Hepatic stellate cell (primary cell): ENCODE data around the gene GAN.
"Not testable (repeated sequence)": the region's sequence is repeated elsewhere in the genome, so short reads cannot be mapped to it uniquely, and the experiment has no call there.

Experiments used
- DNase-seq: peaks from one replicate; pipeline ENCODE4 v3.0.0; 2011; ENCODE audit warnings: low spot score

The GAN gene

DNA sequence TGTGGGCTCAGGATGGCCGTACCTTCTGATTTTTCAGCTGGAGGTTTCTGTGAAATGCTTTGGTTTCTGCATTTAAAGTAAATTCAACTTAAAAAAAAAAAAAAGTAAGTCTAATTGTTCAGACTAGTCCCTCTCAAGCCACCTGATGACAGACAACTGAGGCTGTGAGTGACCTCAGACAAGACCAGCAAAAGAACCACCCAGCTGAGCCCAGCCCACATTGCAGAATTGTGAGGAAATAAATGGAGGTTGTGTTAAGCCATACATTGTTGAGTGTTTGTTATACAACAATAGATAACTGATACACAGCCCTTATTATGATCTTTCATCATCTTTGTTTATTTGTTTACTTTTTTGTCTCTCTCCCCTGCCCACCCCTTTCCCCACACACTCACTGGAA is 85.1 kb downstream of the GAN start:
- no peak for DNase-seq

DNA sequence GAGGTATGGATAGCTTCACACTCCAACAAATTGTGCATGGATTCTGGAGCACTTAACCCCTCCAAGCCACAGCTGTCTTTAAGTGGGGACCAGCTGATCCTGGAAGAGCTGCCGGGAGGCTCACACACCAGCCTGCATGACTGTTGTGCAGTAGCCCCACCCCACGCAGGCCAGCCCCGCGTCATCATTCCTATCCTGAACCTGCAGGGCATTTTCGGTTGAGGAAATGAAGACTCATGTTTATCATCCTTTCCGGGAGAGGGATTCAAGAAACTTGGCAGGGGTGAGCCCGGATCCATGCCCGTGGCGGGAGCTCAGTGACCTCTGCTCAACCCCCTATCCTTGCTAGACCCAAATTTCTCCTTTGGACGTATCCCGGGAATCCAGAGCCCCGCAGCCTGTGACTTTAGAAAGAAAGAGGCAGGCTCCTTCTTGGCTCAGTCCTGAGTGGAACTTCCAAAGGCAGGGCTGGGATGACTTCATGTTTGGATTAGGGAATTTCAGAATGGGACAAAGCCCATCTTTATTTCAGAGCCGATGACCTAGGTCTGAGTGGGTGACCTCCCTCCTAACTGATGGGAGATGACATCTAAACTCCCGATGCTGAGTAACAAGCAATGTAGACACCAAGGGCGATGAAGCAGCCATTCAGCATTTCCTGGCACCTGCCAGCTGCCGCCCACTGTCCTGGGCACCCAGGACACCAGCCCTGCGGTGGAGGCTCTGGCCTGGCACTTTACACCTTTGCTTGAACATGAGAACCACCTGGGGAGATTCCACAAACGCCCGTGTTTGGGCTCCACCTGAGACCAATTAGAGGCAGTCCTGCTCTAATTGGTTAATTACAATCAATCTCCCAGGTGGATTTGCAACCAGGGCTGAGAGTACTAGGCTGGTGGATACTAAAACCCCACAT is 86.5 kb downstream of the GAN start:
- peak; percentile 85 for DNase-seq

DNA sequence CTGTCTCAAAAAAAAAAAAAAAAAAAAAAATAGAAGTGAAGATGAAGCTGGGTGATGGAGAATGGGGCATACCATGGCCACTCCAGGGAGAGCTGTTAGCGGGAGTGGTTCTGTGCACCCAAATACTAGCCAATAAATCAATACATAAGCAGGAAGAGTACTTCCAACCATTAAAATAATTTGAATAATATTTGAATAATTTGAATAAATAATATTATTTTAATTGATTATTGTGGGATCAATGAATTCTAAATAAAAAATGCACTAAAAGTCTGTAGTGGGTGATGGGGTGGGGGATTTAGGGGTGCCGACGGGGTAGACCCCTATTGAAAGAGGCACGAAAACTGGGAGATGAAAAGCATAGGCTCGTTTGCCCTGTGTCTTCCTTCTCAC is 88.4 kb downstream of the GAN start:
- no peak for DNase-seq

DNA sequence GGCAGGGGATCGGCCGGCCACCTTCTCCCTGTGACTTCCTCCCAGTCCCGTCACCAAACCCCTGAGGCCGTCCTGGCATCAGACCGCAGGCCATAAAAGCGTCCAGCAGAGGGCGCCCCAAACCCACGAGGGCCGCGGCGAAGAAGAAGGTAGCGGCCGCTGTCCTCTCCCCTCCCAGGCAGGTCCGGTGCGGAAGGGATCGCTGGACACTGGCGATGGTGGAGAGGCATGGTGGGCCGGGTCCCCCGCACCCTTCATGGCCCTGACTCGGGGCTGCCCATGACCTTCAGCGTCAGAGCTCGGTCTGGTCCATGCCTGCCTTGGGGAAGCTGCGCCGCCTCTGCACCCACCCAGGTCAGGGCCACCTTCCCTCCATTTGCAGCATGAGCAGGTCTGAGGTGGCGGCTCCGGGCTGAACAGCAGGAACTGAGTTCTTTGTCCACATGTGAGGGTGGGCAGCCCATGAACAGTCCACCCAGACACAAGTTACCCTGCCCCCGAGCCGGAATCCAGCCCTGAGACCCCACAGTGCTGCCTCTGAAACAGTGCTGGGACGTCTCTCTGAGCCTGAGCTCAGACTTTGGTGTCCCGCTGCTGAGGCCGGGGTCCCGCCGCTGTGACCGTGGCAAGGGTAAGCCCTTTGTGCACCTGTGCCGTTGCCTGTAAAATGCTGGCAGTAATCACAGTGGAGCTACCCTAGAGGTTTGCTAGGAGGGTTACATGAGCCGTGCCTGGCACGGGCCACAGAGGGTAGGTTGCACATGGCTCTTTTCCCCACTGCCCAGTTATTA is 89.0 kb downstream of the GAN start:
- DNase-seq: peak; percentile 91

DNA sequence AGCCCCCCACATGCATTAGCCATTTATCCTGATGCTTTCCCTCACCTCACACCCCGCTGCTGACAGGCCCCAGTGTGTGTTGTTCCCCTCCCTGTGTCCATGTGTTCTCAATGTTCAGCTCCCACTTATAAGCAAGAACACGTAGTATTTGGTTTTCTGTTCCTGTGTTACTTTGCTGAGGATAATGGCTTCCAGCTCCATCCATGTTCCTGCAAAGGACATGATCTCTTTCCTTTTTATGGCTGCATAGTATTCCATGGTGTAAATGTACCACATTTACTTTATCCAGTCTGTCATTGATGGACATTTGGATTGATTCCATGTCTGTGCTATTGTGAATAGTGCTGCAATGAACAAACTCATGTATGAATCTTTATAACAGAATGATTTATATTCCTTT is 90.2 kb downstream of the GAN start:
- DNase-seq: not testable (repeated sequence)

DNA sequence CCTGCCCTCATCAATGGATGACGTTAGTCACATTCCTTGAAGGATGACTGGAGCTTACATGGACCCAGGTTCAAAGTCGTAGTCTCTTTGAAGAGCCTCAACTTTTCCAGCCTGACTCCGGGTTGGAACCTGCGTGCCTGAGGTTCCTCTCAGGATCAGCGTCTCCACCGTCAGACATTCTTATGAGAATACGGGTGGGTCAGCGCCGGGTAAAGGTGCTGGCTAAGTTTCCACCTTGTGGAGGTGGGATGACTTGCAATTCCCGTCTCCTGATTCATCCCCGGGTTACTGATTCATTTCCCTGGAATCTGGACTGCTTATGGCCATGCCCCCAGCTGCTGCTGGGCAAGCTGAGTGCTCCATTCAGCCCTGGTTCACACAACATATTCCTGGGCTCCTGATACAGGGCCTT is 90.9 kb downstream of the GAN start:
- DNase-seq: peak; percentile 93

DNA sequence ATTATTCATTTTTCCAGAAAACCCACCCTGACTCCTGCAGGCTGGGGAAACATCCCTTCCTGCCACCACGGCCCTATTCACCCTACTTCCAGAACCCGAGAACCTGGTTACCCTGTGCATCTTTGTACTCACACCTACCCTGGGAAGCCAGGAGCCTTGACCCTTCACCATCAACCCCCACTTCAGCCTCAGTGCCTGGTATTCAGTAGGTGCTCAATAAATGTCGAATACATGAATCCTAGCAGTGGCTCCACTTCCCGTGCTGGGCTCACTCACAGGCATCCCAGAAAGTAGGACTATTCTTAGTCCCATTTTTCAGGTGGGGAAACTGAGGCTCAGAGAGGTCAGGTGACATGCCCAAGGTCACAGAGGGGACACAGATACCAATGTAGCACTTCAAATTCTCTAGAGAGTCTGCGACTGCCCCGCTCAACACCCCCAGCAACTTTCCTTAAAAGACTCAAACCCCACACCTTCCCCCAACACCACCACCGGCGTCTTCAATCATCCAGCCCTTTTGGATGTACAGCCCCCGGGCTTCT is 93.7 kb downstream of the GAN start:
- no peak for DNase-seq

DNA sequence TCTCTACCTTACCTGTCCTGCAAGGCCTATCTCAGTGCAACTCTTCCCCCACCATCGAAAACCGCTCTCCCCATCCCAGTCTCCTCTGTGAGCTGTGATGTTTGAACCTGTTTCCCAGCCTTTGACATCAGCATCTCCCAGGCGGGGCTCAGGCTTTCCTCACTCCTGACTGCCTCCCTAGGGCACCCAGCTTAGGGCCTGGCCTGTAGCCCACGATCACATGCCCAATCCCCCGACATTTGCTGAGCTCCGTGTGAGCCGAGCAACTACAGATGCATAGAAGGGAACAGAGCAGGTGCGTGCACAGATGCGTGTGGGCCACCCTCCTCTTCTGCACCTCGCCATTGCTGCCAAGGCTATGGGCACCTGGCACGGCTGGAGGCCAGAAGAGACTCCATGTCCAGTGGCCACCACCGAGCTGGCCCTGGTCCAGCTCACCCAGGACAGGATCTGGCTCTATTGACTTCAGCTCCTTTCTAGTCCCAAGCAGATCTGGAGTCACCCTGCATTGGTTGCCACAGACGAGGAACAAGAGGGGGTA is 94.3 kb downstream of the GAN start:
- DNase-seq: no peak

DNA sequence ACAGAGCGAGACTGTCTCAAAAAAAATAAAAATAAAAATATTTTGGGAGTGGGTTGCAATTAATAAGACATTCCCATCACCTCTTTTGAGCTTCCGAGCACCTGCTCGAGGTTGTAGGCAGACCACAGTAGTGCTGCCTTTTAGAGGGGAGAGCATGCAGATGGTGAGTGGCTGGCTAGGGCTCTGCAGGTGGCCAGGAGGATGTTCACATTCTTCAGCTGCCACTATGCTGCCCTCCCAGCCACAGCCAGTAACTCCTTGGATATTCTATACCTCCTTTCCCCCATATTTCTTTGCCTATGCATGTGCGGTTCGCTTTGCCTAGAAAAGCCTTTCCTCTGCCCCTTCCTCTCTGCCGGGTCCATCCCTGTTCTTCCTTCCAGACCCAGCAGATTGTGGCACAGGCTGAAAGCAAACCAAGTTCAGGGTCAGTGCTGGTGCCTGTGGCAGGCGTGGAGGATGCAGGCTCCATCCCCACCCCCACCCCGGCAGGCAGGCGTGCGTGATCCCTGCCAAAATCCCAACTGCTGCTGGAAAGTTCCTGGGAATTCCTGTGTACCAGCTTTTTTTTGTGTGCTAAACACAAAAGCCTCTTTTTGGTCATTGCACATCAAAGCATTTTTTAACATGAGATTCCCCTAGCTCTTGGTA is 96.0 kb downstream of the GAN start:
- DNase-seq: no peak

DNA sequence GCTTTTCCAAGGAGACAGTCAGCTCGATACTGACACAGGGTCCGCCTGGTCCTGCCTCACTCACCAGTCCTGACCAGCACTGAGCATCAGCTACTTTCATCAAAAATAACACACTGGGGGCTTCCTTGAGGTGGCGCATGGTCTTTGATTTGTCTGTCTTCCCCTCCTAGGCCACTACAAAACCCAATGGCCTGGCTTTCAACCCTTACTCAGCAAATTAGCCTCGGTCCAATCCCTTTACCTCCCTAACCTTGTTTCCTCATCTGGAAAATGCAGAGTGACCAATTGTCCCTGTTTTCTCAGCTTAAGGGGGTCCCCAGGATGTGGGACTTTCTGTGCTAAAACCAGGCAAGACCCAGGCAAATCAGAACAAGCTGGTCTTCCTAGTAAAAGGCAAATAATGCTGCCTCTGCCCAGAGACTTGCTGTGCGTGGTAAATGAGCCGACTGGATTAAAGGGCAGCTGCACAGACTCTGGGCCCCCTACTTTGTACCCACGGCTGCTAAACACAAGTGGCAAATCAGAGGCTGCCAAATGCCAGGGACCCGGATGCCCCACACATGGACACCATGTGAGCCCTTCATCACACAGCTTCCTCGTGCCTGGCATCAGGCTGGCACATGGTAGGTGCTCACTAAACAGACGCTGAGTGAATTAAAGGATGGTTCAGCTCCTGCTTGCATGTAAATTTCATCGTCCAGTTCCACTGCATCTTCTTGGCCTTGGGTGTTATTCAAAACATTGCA is 98.7 kb downstream of the GAN start:
- DNase-seq: no peak

DNA sequence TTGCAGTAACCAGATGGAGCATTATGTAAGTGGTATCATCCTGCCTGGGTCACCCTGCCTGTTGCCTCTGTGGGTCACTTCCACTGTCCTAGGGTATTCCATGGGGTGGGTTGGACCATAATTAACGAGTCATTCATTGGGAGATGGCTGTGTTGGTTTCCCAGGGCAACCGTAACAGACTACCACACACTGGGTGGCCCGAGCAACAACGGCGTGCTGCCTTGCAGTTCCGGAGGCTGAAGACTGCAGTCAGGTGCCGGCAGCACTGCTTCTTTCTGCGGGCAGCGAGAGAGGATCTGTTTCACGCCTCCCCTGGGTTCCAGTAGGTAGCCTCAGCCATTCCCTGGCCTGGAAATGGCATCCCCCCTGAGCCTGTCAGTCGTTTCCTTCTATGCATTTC is 101.0 kb downstream of the GAN start:
- no peak for DNase-seq

DNA sequence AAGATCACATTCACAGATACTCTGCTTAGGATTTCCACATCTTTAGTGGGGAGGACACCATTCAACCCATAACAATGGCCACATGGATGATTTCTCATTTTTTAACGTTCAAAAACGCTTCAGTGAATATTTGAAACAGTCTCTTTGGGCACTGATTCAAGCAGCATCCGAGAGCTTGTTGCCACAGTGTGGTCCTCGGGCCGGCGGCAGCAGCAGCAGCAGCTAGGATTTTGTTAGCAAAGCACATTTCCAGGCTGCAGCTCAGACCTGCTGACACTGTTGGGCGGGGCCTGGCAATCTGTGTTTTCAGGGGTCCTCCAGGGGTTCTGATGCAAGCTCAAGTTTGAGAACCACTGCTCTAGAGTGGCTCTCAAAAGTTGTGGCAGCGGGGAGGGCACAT is 102.0 kb downstream of the GAN start:
- no peak for DNase-seq

DNA sequence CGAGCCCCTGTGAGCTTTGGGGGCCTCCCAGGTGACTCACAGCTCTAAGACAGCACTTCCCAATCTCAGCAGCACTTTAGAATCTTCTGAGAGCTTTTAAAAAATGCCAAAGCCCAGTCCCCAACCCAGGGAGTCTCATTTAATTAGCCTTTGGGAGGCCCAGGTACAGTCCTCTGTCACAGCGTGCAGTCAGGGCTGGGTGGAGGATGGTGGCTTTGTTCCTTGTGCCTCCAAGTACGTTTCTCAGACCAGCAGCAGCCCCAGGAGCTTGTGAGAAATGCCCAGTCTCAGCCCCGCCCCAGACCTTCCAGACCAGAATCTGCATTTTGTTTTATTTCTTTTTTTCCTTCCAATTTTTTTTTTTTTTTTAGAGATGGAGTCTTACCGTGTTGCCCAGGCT is 102.4 kb downstream of the GAN start:
- DNase-seq: no peak

DNA sequence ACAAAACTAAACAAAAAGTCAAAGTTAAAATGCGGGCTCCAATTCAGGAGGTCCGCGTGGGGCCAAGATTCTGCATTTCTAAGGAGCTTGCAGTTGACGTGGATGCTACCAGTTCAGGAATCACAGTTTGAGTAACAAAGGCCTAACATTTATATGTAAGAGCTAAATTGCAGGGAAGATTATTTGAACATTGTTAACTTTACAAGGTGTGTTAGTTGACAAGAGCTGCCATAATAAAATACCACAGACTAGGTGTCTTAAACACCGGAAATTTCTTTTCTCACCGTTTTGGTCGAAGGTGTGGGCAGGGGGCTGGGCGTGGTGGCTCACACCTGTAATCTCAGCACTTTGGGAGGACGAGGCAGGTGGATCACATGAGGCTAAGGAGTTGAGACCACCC is 105.0 kb downstream of the GAN start:
- no peak for DNase-seq

DNA sequence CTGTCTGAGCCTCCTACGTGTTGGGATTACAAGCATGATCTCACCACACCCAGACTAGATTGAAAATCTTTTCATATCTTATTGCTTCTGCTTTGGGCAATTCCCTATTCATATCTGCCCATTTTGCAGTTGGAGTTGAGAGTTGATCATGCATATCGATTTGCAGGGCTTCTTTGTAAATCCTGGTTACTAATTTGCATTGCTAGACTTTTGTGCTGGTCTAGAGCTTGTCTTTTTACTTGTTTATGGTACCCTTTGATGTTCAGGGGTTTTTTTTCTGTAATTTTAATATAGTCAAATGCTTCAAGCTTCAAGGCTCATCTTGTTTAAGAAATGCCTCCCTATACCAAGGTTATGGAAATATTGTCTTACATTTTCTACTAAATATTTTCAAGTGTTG is 106.4 kb downstream of the GAN start:
- DNase-seq: no peak

DNA sequence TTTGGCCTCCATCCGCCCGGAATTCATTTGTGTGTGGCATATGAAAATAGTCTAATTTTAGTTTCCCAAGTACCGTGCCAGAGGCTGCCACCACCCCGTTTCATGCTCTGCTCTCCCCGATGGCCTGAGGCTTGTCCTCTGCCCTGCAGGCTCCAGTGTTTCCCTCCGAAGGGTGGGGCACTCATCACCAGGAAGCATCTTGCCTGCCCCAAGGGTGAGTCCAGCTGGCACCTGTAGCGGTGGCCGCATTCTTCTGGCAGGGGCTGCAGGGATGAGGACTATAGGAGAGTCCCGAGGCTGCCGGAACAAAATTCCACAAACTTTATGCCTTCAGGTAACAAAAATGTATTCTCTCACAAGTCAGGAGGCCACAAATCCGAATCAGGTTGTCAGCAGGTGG is 106.8 kb downstream of the GAN start:
- no peak for DNase-seq

DNA sequence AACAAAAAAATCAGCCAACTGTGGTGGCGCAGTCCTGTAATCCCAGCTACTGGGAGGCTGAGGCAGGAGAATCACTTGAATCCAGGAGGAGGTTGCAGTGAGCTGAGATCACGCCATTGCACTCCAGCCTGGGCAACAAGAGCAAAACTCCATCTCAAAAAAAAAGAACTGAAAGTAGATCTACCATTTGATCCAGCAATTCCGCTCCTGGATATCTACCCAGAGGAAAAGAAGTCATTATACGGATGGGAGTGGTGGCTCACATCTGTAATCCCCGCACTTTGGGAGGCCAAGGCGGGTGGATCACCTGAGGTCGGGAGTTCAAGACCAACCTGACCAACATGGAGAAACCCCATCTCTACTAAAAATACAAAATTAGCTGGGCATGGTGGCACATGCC is 107.4 kb downstream of the GAN start:
- not testable (repeated sequence) for DNase-seq

DNA sequence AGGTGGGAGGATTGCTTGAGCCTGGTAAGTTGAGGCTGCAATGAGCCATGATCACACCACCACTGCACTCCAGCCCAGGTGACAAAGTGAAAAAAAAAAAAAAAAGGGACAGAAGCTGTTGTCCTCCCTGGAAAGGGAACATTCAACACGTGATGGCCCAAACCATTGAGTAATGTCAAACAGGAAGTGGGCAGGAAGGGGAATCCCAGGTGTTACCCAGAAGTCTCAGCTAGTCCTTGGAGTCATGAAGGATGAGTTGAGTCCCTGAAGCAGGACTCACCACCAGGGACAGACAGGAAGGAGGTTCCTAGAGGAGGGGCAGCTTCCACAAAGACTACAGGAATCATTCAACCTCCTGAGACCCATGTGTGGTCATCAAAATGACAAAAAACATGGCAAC is 110.0 kb downstream of the GAN start:
- no peak for DNase-seq

DNA sequence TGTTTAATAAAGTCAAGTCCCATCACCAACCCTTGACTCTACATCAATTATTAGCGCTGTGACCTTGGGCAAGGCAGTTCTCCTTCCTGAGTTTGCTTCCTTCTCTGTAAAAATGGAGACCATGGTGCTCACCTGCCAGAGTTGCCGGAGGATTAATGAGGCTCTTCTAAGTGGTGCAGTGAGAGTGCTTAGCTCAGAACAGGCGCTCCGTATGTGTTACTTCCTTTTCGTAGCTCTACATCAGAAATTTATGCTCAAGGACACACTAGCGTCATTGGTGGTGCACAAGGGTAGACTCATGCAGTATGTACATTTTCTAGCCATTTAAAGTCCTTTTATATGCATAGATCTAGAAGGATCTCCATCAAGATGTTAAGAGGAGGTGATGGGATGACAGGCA is 112.5 kb downstream of the GAN start:
- no peak for DNase-seq

DNA sequence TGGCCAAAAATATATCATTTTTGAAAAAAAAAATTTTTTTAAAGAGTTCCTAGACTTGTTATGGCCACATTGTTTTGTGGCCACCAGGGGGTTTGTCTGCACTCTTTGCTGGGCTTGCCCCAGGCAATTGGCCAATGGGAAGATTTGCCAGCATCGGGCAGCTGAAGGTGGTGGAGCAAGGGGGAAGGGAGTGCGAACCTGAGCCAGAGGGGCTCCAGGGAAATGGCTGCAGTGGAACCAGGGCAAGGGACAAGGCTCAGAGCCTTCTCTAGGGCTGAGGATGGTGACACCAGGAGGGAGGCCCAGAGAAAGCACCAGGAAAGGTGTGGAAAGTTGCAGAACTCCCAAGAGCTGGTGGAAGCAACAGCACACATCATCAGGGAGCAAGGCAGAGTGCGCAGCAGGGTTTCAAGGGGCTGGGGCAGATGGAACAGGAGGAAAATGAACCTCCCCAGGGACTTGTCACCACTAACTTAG is 114.3 kb downstream of the GAN start:
- peak; percentile 82 for DNase-seq

DNA sequence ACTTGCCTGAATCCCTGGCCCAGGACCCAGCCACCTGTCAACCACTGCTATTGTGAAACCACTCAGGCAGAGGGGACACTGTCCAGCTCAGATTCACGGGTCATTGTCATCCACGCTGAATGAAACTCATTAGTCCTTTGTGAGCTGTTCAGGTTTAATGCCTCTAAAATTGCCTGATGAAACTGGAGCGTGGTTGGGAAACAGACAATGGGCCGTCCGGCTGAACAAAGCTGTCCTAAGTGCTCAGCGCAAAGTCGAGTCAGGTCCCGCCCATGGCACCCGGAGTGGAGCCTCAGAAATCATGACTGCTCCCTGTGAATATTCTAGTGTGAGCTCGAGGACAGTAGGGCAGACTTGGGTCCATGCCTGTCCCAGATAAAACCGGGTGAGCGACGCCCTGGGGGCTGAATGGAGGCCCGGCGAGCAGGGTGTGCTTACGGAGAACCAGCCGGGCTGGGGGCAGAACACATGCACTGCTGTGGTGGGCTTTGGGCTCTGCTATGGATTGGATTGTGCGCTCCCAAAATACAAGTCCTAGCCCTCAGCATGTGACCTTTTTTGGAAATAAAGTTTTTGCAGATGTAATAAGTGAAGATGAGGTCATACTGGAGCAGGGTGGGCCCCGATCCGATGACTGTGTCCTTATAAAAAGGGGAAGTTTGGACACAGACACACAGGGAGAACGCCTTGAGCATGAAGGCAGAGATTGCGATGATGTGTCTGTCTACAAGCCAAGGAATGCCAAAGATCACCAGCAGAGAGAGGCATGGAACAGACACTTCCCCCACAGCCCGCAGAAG is 117.0 kb downstream of the GAN start:
- no peak for DNase-seq
